Adrenal gland (tissue), 19 donors: ENCODE measurements around the gene ARHGEF5. TPM values are rescaled to one million over a fixed set of nuclear protein-coding genes. Genes with fewer than 3 reads are reported as not detected.
"Not testable (repeated sequence)": the region's sequence is repeated elsewhere in the genome, so short reads cannot be mapped to it uniquely, and the experiment has no call there.

Experiments
- DNase-seq, 7 donors: peaks; one replicate each; pipeline ENCODE4 v3.0.0-alpha.2; 2019 to 2020
- H3K27ac ChIP-seq, 5 donors: fragments of 200-600 bp; sonication (generic) in 4 of 5; 1 replicate in 3 of 5; 2 replicates in 2 of 5; pipeline versions ENCODE4 v1.5.1 to v1.8.0; 2016 to 2020; ENCODE audit warnings: mild to moderate bottlenecking in 1 of 5
- H3K27me3 ChIP-seq: fragments of 200-600 bp; 2 replicates; pipeline ENCODE4 v1.8.0; 2021
- H3K36me3 ChIP-seq, 2 donors: fragments of 200-600 bp; replicated peaks in 1 of 2; 1 replicate in 1 of 2; 2 replicates in 1 of 2; pipeline versions ENCODE4 v1.5.1 to v1.8.0; 2018 to 2022
- H3K4me1 ChIP-seq, 2 donors: fragments of 200-600 bp; replicated peaks in 1 of 2; 1 replicate in 1 of 2; 2 replicates in 1 of 2; pipeline versions ENCODE4 v1.5.1 to v1.8.0; 2018 to 2021
- H3K4me3 ChIP-seq, 4 donors: fragments of 200-600 bp; sonication (generic) in 3 of 4; one replicate each; pipeline ENCODE4 v1.5.1; 2016 to 2018
- H3K9me3 ChIP-seq, 3 donors: fragments of 200-600 bp; sonication (generic) in 1 of 3; replicated peaks in 1 of 3; 1 replicate in 2 of 3; 2 replicates in 1 of 3; pipeline versions ENCODE4 v1.5.1 to v1.8.0; 2016 to 2021
- WGBS, 4 donors: extraction: QIAGEN DNeasy Blood & Tissue Kit in 2 of 4; methylation state at CpG; one replicate each; pipeline versions ENCODE4 v1.1.5 to v1.1.7; 2013 to 2017; 5-methylcytosine and 5-hydroxymethylcytosine counted together
- intact Hi-C, 2 donors: fragments of 100-400 bp; cut with DNase I; formaldehyde crosslinking; loops; one replicate each; pipeline versions ENCODE4 v1.14.1 to v1.15.0; 2022 to 2023
- long read RNA-seq, 10 donors: library from polyadenylated mRNA in 3 of 10; unstranded in 2 of 10; stranded (forward) in 1 of 10; transcript quantifications; one replicate each; pipeline ENCODE4 v2.0.0 and lab custom pipeline, GENCODE V29; 2021 to 2026
- polyA plus RNA-seq, 3 donors: library from polyadenylated mRNA; stranded (reverse); fragments of 200-250 nt in 2 of 3; fragments of 350-450 nt in 1 of 3; fragmentation: Illumina TruSeq in 1 of 3; extraction: RNeasy Lipid Tissue Mini Kit (QIAGEN cat#74804) in 1 of 3; gene quantifications; one replicate each; pipeline ENCODE4 v1.2.3, GENCODE V29; 2013 to 2014
- total RNA-seq, 9 donors: library from RNA; depleted of rRNA in 4 of 9; stranded (reverse); fragments of >200 nt in 4 of 9; fragments of 120-200 nt in 1 of 9; fragmentation: NEBNext Ultra II Directional in 1 of 9; extraction: Animal tissue kit (Norgen Biotek cat#: 25700) in 1 of 9; gene quantifications; one replicate each; pipeline versions ENCODE4 v1.1.0 to v1.2.4, GENCODE V29; 2013 to 2023
- donor health status: healthy with polysubstance abuse.
- donor health status: Bipolar disorder and iron deficiency.
- donor health status: DM: yes; HTN: yes; CAD: no.
- donor health status: DM: no; HTN: no; CAD: no.
- donor health status: DM: no; HTN: no; CAD: no.
- donor health status: DM: yes; HTN: yes; CAD: no.

ARHGEF5 gene
- total RNA-seq, result 10 to 100 TPM in 1 of 9 donors, 1 to 10 TPM in 7, under 1 TPM in 1; 0.50 to 10.1 (median 5.0) TPM
- polyA plus RNA-seq, result 1 to 10 TPM; 1.0 to 3.5 (median 1.7) TPM
- long read RNA-seq, donor 1, result 0 reads
- long read RNA-seq, donor 2, result 0 reads
- long read RNA-seq, donor 3, result 0 reads
- long read RNA-seq, donor 4, result 0 reads
- long read RNA-seq, donor 5, full-length matches to known transcripts, result 2 of 9 reads
- long read RNA-seq, donor 5, partial matches to known transcripts, result 4 of 9 reads
- long read RNA-seq, donor 5, other reads (novel, unspliced or antisense), result 3 of 9 reads
- long read RNA-seq, donor 6, partial matches to known transcripts, result 1 of 1 reads
- long read RNA-seq, donor 6, other reads (novel, unspliced or antisense), result 0 of 1 reads
- long read RNA-seq, donor 7, result 0 reads
- long read RNA-seq, donor 8, result 0 reads
- long read RNA-seq, donor 9, result 0 reads
- long read RNA-seq, donor 10, result 0 reads

DNA sequence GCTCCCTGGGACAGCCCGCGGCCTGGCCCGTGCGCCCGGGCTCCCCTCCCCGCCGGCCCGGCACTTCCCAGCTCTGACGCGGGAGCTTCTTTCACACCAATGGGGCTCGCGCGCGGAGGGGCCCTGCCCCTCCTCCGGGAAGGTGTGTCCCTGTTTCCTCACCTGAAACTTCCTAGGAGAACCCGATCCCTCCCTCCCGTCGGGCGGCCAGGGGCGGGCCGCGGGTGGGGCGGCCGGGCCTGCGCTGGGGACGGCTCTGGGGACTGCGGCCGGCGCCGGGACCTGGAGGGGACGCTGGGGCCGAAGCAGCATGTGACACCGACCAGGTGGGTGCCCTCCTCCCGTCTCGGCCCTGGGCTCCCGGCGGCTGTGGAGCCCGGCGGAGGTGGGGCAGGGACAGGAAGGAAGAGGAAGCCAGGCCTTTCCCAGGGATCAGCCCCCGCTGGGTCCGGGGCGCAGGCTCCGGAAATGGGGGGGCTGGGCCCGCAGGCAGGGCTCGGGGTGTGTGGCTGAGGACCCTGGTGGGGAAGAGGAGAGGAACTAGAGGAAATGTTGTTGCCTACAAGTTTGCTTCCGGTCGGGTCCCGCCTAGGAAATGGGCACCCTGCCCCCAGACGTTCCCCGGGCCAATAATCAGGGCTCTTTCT is at the start of gene ARHGEF5:
ARHGEF5 (plus strand) TSS at position 227 of the 647 bp plus-strand sequence. CDS start 7,268 bp downstream, outside the sequence.
- H3K4me3 ChIP-seq, H3K4me1 ChIP-seq, H3K9me3 ChIP-seq, H3K36me3 ChIP-seq, intact Hi-C loops, DNase-seq, H3K27me3 ChIP-seq, H3K27ac ChIP-seq: not testable (repeated sequence)
- WGBS, 4 donors, result no CpG with 5 or more reads among the region's 50 CpGs

DNA sequence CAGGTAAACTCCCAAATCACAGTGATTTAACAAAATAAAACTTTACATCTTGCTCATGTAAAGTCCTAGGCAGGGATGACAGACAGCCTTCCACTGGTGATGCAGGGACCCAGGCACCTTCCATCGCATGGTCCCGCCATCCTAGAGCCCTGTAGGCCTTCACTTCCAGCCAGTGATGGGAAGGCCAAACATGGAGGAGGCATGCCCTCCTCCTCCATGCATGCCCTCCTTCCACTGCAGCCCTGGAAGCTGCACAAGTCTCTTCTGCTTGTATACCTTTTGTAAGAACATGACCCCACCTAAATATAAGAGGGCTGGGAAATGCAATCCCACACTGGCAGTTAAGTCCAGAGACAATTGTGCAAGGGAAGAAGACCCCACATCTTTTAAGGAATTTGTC is 45.5 kb upstream of the ARHGEF5 start:
- WGBS, 4 donors, result no CpG with 5 or more reads among the region's 2 CpGs
- H3K9me3 ChIP-seq, H3K27ac ChIP-seq, DNase-seq, H3K4me1 ChIP-seq, H3K36me3 ChIP-seq, H3K27me3 ChIP-seq, H3K4me3 ChIP-seq, intact Hi-C loops: not testable (repeated sequence)

DNA sequence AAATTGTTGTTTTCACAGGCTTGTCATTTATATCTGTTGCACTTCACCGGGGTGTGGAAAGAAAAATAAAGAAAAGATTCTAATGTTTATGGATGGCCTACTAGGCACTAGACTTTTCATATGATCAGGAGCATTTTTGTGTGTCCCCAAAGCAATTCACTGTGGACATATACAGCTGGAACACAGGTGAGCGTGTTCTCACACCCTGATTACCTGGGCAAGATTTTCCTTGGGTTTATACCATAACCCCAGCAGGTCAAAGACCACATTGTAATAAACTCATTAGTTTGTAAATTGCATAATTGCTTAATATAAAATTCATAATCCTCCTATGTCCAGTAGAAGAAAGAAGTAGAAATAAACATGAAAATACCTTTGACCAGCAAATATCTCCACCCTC is 44.0 kb upstream of the ARHGEF5 start:
- H3K4me1 ChIP-seq, H3K36me3 ChIP-seq, H3K9me3 ChIP-seq, intact Hi-C loops, H3K27ac ChIP-seq, H3K4me3 ChIP-seq, H3K27me3 ChIP-seq, DNase-seq: not testable (repeated sequence)
- WGBS, 4 donors, result 91 to 100% (median 100%) methylated on average over 1 of the region's 2 CpGs; no CpG with 5 or more reads in 1 of the 4 donors

- H3K36me3 ChIP-seq, H3K27me3 ChIP-seq, intact Hi-C loops, DNase-seq, H3K4me1 ChIP-seq, H3K4me3 ChIP-seq, H3K27ac ChIP-seq, H3K9me3 ChIP-seq: not testable (repeated sequence)
- 83 to 100% (median 89%) methylated on average over 1 to 2 of the region's 2 CpGs; no CpG with 5 or more reads in 1 of the 4 donors for WGBS, 4 donors
These were observed 43.2 kb upstream of the ARHGEF5 start, which contains the start of gene OR2A1 for GRCh38 chr7:144311872-144312469. Gene OR2A1, plus strand, starts transcription at chr7:144312419. Its CDS starts 5,706 bp downstream, at chr7:144318125.

DNA sequence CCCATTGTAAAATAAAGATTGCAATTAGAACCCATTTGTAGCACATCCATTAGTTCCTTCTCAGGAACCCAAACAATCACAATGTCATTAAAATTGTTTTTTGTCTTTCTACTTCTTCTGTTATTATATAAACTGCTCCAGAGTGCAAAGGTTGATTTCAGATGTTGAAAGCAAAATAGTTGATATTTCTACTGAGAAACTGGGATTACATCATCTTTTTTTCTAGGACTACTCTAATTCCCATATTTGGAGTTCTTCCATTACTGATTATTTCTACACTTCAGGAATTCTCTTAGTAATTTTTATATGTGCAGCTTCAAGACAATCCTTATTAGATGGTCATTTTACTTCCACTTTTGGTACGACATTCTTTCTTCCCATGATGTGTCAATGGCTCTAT is 37.7 kb upstream of the ARHGEF5 start:
- not testable (repeated sequence) for H3K4me3 ChIP-seq, H3K9me3 ChIP-seq
- WGBS, 4 donors, result 63 to 100% (median 86%) methylated on average over 1 of the region's 1 CpG; no CpG with 5 or more reads in 1 of the 4 donors

GRCh38 chr7:144319547-144319946 is 35.7 kb upstream of the ARHGEF5 start:
- H3K36me3 ChIP-seq, H3K27me3 ChIP-seq, DNase-seq, H3K4me1 ChIP-seq, H3K9me3 ChIP-seq, intact Hi-C loops, H3K27ac ChIP-seq, H3K4me3 ChIP-seq: not testable (repeated sequence)
- no CpG with 5 or more reads among the region's 2 CpGs for WGBS, 4 donors

More for the DNA sequence above, 37.7 kb upstream of the ARHGEF5 start:
- H3K4me1 ChIP-seq, H3K27me3 ChIP-seq, H3K36me3 ChIP-seq, intact Hi-C loops, DNase-seq, H3K27ac ChIP-seq: not testable (repeated sequence)

- H3K4me3 ChIP-seq, H3K27ac ChIP-seq, intact Hi-C loops, H3K36me3 ChIP-seq, H3K27me3 ChIP-seq, DNase-seq, H3K4me1 ChIP-seq, H3K9me3 ChIP-seq: not testable (repeated sequence)
- 85 to 100% (median 98%) methylated on average over 1 of the region's 3 CpGs for WGBS, 4 donors
These were observed 33.5 kb upstream of the ARHGEF5 start for GRCh38 chr7:144321677-144322206.

DNA sequence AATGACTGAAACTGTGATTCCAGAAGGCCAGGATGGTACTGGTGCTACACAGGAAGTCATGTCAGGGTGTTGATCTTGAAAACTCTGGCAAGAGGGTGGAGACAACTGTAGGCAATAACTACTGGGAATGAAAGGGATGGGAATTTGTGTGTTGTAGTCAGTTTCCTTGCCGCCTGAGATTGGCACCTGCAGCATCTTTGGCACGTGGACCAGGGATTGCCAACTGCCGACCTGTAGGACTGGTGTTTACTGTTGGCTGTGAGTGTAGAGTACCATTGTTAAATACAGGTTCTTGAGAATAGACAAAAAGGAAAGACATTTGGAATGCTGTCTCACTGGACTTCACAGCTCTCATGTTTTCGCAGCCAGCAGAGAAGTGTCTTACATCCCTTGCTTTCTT is 31.8 kb upstream of the ARHGEF5 start:
- H3K27ac ChIP-seq, H3K4me1 ChIP-seq, H3K4me3 ChIP-seq, H3K36me3 ChIP-seq, intact Hi-C loops, H3K27me3 ChIP-seq, H3K9me3 ChIP-seq: not testable (repeated sequence)
- WGBS, 4 donors, result 85 to 94% methylated on average over 2 to 3 of the region's 4 CpGs; no CpG with 5 or more reads in 2 of the 4 donors
- peak in 2 of 7 donors; percentile 10 to 14 for DNase-seq

- 82 to 96% (median 92%) methylated on average over 2 to 3 of the region's 5 CpGs; no CpG with 5 or more reads in 1 of the 4 donors for WGBS, 4 donors
- H3K27ac ChIP-seq, H3K4me3 ChIP-seq, intact Hi-C loops, H3K27me3 ChIP-seq, H3K9me3 ChIP-seq, H3K4me1 ChIP-seq, DNase-seq, H3K36me3 ChIP-seq: not testable (repeated sequence)
These were observed 29.3 kb upstream of the ARHGEF5 start for GRCh38 chr7:144325868-144326267.

DNA sequence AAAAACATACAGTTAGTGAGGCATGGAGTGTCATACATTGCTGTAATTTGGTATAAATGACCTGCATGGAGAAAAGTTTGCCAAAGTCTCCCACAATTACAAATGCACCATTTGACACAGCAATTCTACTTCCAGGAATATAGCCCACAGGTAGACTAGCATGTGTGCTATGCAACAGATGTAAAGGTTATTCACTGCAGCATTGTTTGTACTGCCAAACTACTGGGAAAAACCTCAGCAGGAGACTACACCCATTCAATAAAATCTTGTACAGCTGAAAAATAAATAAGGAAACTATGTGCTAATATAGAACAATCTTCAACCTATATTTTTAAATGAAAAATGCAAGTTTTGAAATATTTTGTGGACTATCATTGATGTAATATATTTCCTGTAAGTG is 25.2 kb upstream of the ARHGEF5 start:
- not testable (repeated sequence) for DNase-seq

More for the DNA sequence above, 25.2 kb upstream of the ARHGEF5 start:
- H3K27me3 ChIP-seq, intact Hi-C loops, H3K36me3 ChIP-seq, H3K4me3 ChIP-seq, H3K27ac ChIP-seq, H3K4me1 ChIP-seq, H3K9me3 ChIP-seq: not testable (repeated sequence)
